GOT3 (cell line): Measurements from ENCODE around the gene CMTR1.

ENCODE experiments used
- DNase-seq: peaks from one replicate; lab custom pipeline; 2025; ENCODE audit warnings: mixed read lengths; lab: John Stamatoyannopoulos, UW

CMTR1 gene

DNA sequence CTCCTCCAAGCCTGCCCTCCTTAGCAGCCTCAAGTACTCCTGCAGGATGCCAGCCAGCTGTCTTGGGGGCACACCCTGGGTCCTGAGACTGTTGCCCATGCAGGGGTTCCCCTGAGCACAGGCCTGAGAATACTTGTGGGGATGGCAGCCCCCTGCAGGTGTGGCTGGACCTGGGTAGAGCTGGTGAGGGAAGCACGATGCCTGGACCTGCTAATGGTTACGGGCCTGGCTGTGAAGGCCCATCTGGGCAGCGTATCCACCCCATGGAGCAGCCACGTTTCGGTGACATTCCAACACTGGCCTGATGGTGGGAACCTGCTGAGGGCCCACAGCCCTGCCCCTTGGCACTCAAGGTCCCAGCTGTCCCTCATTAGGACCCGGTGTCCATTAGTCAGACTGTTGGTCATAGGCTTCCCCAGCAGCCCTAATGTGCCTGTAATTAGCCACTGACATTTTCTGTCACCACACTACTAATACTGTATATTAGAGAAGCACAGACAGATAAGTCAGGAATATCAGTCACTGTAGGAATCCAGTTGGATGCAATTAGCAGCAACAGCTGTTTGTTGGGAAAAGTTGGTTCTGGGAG is 46.3 kb downstream of the CMTR1 start:
- DNase-seq = no peak

DNA sequence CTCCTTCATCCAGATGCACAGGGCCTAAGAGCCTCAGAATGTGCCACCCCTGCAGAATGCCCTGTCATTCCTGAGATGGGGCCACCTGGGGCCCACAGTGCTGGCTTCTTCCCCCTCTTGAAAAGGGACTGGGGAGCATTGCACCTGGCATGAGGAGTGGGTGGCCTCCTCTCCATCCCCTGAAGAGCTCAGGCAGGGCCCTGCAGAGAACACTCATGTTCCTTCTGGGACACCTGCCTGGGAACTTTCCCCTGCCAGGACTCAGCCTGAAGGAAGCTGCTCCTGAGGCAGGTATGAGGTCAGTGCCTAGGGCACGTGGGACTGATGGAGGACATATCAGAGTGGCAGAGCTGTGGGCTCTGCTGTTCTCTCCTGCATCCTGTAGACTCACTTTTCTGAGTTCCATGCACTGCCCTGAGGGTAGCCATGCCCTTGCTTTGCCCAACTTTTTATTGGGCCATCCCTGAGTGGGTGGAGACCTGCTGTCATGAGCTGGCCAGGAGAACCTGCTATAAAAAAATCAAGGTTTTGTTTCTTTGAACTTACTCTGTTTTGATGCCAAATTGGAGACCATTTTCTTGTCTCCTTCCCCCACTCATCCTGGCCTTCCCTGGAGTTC is 47.2 kb downstream of the CMTR1 start:
- no peak for DNase-seq

DNA sequence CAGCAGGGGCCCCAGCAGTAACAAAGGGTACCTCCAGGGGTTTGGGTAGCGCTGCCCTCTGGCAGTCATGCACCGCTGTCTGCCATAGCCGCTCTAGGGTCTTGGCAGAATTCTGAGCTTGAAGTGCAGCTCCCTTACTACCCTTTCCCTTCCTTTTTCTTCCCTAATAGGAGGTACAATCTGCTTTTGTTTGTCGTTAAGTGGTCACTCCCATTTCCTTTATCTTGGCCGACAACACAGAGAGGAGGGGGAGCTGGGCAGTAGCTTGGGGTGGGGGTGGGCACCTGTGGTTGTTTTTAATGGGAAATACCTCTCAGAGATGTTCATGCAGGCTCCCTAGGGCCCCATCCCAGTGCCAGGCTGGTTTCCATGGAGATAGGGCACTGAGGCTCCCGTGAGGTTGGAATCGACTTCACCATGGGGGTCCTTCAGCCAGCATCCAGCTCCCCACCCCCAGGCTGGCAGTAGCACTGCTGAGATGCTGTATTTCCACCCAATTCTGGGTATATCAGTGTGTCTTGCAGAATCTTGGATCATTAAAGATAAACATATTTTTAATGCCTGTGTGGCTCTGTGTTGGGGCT is 48.0 kb downstream of the CMTR1 start:
- DNase-seq = no peak

DNA sequence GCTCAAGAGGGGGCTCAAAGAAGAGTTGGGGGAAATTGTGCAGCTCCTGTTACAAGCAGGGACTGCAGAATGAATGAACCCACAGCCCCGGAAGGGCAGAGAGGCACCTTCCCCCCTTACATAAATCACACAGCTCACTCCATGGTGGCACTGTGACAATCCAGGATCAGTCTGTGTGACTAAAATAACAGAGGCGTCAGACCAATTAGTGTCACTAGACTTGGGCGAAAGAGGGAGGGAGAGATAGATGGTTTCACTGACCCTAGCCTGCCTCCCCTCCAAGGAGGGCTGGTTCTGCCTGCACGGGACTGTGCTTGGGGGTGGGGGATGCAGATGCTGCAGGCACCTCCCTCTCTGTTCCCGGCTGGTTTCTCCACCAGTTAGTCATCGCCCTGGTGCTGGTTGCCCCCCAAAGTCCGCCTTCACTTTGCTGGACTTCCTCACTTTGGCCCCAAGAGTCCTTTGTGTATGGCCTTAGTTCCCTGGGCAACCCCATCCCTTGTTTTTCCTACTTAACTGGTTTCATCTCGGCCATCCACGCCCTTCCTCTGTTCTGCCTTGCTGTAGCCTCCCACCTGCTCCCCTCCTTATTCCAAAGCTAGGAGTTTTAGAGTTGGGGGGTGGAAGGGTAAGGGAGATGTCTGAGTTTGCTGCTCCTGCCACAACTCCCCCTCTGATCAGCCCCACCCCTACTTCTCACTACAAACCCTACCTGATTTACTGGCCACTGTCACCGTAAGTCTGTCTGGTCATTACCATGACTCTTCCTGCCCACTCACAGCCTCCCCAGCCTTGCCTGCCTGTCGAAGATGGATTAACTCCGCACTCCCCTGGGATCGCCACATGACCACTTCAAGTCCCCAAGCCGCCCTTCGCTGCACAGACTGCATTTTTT is 48.9 kb downstream of the CMTR1 start:
- no peak for DNase-seq

DNA sequence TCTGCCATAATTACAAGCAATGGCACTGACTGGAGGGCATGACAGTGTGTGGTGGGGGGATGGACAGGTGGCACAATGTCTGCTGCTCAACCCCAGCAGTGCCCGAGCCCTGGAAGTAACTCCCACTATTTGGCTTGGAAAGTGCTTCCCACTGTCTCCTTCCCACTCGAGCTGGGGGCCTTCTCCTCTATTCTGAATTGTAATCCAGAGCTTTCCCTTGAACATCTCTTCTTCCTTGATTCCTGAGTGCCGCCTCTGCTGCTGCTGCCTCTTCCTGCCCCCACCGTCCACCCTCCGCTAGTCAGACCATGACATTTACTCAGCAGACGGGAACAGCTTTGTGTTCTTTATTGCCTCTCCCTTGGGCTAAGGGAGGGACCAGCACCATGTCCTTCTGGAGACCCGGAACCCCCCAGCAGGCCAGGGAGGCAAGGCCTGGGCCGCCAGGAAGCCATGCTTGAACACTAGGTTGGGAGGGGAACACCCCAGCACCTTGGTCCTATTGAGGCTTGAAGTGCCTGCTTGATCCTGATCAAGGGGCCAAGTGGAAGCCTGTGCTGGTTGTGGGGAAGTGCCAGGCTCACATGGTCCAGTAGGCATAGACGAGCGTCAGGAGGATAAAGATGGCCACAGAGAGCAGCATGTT is 49.7 kb downstream of the CMTR1 start:
- no peak for DNase-seq

DNA sequence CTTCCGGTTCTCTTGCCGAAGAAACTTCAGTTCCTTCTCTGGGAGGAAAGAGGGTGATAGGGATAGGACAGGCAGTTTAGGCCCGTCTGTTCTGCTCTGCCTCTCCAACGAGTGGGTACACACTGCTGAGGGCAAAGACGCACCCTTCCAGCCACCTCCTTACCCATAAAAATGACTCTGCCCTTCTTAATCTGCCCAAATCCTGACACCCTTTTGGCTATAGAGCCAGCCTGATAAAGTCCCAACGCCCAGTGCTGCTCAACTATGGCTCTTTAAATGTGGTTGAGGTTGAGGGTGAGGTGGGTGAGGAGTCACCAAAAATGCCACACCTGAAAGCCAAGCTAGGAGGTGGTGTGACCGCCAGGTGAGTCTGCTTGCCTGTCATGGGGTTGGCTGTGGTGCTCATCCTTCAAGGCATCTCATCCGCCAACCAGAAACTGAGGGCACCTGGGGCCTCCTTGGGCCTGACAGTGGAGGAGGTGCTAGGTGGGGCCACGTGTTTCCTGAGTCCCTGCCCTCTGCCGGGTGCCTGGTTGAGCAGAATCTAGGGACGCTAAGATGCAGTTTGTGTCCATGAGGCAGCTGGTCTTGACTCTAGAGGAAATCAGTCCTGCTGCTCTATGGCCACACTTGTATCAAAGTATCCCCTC is 50.4 kb downstream of the CMTR1 start:
- DNase-seq = no peak

DNA sequence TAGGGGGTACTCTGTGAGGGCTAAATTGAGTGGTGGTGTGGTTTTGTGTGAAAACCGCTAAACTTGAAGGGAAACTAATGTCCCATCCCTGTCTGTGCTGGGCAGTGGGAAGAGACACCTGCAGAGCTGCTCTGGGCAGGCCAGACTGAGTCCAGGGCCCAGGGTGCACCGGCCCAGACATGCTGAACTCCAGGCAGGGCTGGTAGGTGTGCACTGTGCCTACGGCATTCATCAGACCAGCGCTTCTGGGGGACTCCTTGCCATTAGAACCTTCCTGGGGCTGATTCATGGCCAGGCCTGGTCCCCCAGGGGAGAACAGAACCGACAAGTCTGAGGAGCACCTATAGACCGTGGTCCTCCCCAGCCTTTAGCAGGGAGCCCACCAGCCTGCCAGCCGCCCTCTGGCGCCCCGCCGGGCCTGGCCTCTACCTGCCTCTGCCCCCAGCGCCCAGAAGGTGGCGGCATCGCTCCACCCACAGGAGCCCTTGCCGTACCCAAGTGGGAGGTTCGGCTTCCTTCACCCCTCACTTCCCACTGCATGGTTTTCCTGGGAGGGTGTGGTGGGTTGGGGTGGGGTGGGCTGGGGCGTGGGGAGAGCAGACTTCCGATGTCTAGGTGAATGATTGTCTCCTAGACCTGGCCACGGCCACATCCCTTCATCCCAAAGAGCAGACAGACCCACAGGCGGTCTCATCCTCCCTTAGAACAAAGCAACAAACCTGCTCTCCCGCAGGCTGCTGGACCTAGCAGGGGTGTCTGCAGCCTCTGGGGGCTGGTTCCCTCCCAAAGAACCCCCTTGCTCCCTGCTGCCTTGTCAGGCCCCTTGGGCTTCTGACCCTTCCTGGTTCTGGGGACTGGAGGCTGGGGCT is 51.1 kb downstream of the CMTR1 start:
- DNase-seq = no peak

DNA sequence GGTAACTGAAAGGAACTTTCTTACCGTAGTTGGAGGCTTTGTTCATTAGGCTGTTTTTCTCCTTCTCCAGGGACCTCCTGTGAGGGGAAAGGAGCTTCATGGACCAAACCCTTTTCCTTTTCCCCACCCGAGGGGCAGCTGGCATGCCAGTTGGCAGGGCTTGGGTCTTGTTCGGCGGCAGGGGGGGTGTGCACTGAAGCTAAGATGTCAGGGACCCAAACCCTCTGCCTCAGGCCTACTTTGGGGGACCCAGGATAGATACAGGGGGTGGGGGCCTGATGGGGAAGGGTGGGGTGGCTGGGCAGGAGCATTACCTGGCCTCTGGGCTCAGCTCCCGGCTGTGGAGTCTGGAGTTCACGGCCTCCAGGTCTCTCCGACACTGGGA is 51.8 kb downstream of the CMTR1 start:
- DNase-seq = no peak

DNA sequence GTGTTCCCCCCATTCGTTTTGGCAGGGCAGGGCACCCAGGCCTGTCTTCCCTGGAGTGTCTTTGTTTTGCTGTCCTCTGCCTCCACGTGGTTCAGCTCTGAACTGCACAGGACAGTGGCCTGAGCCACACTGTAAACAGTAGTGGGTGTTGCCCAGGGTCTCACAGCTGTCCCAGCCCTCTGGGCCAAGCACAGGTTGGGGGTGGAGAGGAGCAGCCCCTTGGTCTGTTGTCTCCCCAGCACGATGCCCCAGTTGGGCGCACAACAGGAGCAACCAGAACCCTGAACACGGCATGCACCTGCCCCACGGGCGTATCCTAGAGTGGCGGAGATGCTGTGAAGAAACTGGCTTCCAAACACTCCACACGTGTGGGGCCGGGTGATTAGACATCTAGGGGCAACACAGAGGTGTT is 52.3 kb downstream of the CMTR1 start:
- DNase-seq = no peak

DNA sequence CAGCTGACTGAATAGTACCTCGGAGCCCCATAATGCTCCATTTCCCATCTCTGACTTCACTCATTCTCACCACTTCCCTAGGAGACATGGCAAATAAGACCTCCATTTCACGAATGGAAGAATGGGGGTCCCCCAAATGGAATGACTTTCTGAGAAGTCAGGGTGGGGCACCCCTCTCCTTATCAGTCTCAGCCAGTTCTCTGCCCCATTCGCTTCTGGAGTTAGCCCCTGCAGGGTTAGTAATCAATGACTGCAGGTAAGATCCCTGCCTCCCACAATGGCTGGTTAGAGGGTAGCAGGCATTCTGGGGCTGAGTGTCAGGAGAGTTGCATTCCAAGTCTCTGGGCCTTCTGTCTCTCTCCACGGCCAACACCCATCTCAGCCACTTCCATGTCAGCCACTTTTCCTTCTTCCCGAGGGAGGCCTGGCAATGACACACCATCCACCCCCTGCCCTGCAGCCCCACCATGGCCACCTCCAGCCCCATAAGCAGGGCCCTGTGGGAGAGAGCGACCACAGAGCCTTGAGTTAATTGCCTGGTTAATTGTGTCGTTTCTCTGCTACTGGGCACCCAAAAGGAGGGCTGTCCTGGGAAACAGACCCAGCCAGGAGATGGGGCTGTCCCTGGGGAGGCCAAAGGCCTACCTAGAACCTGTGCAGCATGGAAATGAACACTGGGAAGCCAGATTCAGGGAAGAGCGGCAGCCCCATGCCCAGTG is 53.3 kb downstream of the CMTR1 start:
- DNase-seq = no peak

DNA sequence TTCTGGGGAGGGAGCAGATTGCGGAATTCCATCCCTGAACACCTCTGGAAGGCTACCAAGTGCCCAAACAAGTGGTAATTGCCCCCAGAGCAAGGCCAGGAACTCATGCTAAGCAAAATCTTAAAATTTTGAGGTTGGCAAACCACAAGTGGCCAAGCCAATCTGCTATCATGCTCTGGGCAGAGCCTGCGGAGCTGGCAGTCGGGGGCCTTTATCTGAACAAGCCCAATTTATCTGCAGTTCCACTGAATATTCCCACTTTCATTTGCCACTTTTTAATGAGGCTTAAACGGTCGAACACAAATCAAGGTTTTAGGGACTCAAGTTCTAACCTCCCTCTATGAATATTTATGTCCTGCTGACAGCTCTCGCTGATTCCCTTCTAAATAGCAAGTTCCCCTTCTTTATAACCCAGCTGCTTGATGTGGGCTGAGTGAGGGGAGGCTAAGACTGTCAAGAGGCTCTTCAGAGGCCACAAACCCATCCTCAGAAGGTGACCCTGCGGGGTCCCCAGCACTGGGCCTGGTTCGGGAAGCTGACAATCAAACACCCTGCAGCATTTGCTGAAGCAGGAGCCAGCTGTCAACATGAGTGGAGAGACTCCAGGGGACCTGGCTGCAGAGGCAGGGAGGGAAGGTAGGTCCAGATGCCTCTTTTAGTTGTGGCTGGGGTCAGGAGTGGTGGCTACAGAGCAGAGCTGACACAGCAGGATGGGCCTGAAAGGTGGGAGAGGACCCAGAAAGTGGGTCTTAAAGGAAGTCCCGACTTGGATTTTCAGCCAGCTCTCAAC is 54.8 kb downstream of the CMTR1 start:
- DNase-seq = no peak

DNA sequence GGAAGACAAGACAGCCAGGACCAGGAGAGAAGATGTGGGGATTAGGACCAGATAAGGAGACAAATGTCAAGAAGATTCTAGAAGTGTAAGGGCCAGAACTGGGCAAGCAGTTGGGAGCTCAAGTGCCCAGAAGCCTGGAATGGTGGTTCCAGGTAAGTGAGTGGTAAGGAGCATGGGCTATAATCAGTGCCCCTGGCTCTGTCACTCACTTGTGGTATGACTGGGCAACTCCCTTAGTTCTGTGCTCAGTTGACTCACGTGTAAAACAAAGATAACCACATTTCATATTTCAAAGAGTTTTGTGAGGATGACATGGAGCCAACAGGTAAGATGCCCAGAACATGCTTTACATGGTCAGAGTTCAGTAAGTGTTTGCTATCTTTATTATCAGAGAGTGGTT is 55.5 kb downstream of the CMTR1 start:
- DNase-seq = no peak

DNA sequence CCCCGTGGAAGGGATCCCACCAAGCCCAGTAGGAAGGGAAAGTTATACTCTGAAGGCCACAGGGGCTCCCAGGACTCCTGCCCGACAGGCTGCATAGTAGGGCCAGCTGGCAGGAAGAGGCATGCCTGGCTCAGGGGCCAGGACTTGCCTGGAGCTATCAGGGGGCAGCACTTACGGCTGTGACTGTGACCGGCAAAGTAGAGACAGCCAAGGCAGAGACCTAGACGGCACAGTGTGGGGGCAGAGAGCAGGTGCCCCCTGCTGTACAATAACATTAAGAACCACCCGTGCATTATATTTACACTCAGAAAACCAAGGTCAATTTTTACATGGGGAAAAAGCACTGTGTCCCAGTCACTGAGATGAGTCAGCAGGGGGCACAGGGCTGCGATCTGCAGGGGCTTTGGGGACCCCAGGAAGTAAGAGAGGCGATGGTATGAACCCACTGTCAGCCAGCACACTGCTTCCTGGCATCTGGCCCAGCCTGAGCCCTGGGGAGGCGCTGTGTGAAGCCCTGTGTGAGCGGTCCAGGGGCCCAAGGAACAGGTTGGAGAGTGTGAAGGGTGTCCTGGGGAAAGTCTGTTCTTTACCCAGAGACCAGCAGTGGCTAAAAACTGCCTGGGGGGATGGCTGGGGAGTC is 56.8 kb downstream of the CMTR1 start:
- DNase-seq = no peak

DNA sequence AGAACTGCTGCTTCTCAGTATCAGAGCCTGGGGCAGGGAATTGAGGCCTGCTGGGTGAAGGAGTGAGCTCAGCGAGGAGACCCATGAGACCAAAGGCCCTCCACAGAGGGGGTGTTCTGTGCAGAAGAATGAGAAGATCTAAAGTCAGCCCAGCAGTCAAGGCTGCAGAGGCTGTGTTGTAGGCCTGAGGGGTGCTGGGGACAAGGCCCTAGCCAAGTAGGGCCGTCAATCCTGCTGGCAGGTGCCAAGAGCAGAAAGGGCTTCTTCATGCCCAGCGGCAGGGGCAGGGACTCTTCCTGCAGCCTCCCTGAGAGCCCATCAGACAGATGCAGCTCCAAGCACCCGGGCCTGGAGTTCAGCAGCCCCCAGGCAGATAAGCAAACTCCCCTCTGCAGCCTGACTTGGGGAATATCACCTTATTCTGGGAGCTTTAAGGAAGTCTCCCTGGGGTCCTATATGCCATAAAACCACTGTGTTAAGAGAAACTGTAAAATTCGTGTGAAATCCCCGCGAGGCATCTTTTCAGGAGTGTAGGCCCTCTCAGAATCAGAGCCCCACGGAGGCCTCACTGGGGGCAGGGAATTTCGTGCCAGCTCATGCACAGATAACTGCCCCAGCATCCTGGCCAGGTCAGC is 57.6 kb downstream of the CMTR1 start:
- DNase-seq = no peak

DNA sequence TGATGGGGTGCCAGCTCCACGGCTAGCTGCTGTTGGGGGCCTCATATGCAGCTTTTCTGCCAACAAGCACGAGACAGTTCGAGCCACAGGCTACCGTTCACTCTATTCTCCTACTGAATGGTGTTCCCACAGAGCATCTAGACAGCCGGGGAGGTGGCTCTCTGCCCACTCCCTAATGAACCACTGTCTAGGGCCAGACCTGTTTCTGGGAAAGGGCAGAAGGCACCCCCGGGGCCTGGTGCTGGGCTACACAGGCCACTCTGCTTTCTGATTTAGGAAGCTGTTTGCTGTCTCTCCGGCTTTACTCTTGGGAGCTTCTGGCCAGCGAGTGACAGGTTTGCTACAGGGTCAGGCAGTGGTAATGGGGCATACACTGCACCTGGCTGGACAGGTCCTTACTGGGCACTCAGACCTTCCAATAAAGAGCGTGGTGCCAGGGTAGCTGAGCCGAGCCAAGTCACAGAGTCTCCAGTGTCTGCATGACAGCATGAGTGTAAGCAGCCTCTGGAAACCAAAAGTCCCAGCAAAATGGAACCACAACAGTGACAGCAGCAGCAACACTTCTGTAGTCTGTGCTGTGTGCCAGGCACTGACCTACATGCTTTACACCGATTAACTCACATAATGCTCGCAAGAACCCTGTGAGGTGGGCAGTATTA is 58.3 kb downstream of the CMTR1 start:
- no peak for DNase-seq

DNA sequence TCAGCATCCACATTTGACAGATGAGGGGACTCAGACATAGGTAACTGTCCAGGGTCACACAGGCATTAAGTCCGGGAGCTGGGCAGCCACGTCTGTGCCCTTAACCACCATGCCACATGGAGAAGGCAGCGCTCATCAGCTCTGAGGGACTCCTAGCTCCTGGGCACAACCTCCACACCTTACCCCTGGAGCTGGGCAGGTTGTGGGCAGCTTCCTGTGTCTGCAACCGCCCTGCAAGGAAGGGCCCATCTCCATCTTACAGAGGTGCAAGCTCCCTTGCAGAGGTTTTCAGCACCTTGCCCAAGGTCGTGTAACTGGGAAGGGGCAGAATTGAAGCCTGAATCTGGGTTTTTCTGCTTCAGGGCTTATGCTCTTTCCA is 58.8 kb downstream of the CMTR1 start:
- no peak for DNase-seq

DNA sequence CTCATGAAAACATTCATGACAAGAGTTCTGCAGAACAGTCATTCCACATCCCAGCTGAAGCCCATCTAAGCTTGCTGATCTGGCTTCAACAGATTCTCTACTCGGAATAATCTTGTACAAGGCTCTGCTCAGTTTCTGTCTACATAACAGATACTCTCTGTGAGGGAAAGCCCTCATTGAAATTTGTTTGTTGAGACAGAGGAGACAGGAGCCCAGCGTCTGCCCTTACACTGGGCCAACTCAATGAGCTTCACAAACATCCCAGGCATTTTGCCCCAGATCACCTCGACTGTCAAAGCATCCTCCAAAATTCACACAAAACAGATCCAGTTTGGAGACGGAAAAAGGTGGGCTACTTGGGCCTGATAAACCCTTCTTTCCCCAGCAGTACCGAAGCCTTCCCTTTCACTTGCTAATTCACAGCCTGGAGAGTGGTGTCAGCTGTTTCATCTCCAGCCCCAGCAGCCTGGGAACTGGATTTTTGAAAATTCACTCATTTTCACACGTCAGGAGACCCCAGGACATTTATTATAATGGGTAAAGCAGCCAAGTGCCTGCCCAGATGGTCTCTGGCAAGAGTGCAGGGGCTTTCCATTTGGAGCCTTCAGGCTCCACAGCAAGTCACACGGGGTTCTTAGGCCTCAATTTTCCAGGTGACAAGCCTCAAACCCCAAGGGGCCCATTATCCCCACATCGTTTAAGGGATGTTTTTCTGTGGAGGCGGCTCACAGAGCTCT is 59.4 kb downstream of the CMTR1 start:
- no peak for DNase-seq
